Gastroesophageal sphincter (tissue), 4 donors: Measurements from ENCODE around the gene KLHDC8A. TPM values are rescaled to one million over a fixed set of nuclear protein-coding genes. Genes with fewer than 3 reads are reported as not detected.

ENCODE experiments used
- ATAC-seq: fragments of 150-250 bp; one replicate; pipeline ENCODE4 v1.9.1; 2016; ENCODE audit warnings: mild to moderate bottlenecking, moderate library complexity
- H3K27ac ChIP-seq, 4 donors: fragments of 200-600 bp; sonication (generic) in 3 of 4; 1 replicate in 3 of 4; 2 replicates in 1 of 4; pipeline ENCODE4 v1.5.1; 2016 to 2019
- H3K27me3 ChIP-seq: fragments of 200-600 bp; sonication (generic); one replicate; pipeline ENCODE4 v1.5.1; 2019
- H3K36me3 ChIP-seq, 2 donors: fragments of 200-600 bp; sonication (generic); one replicate each; pipeline ENCODE4 v1.5.1; 2019; ENCODE audit warnings: control low read depth in 1 of 2
- H3K4me1 ChIP-seq, 3 donors: fragments of 200-600 bp; sonication (generic); 1 replicate in 2 of 3; 2 replicates in 1 of 3; pipeline ENCODE4 v1.5.1; 2016 to 2019; ENCODE audit warnings: control low read depth in 2 of 3
- H3K4me3 ChIP-seq, 2 donors: fragments of 200-600 bp; sonication (generic); one replicate each; pipeline ENCODE4 v1.5.1; 2019; ENCODE audit warnings: mild to moderate bottlenecking in 1 of 2, moderate library complexity in 1 of 2
- H3K9me3 ChIP-seq, 3 donors: fragments of 200-600 bp; sonication (generic); one replicate each; pipeline ENCODE4 v1.5.1; 2017 to 2019; ENCODE audit warnings: control low read depth in 2 of 3
- EP300 ChIP-seq: sonication (generic); formaldehyde crosslinking; IDR thresholded peaks from one replicate; pipeline ENCODE4 v1.6.1; 2017; ENCODE audit warnings: antibody characterized with exemption, mild to moderate bottlenecking
- POLR2A ChIP-seq, 2 donors: fragments of 450-650 bp; IDR thresholded peaks; one replicate each; pipeline ENCODE4 v1.6.1; 2017; ENCODE audit warnings: antibody characterized with exemption in 2 of 2, mild to moderate bottlenecking in 2 of 2, moderate library complexity in 1 of 2
- POLR2AphosphoS5 ChIP-seq: sonication (generic); formaldehyde crosslinking; IDR thresholded peaks from one replicate; pipeline ENCODE4 v1.6.1; 2017; ENCODE audit warnings: antibody characterized with exemption
- WGBS, 2 donors: methylation state at CpG; one replicate each; pipeline ENCODE4 v1.1.5; 2018; ENCODE audit warnings: low coverage in 1 of 2; 5-methylcytosine and 5-hydroxymethylcytosine counted together
- total RNA-seq, 4 donors: library from RNA; depleted of rRNA; stranded (reverse); fragments of >200 nt; gene quantifications; one replicate each; pipeline ENCODE4 v1.1.0, GENCODE V29; 2016
- TF ChIP-seq, protein P1 (sequence below), 4 experiments: fragments of 200-600 bp in 2 of 4; fragments of 450-650 bp in 2 of 4; sonication (generic) in 1 of 4; IDR thresholded peaks; one replicate each; pipeline ENCODE4 v1.5.1; 2017 to 2019; ENCODE audit warnings: antibody characterized with exemption in 4 of 4, mild to moderate bottlenecking in 2 of 4, moderate library complexity in 2 of 4

Gene KLHDC8A
- total RNA-seq, 4 donors from 2014 or later = 0.16 to 0.40 (median 0.31) TPM; not detected in 1

DNA sequence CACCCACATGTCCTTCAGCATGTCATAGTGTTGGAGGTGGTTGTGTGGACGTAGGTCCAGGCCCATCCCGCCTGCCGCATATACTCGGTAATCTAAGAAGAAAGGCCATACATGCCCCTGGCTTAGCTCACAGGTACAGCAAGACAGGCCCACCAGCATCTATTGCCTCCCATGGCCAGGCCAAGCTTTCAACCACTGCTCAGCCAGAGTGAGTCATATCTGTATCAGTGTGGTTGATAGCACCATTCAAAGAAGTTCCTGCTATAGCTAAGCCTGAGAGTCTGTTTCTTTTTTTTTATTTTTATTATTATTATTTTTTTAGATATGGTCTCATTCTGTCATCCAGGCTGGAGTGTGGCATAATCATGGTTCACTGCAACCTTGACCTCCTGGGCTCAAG lies 17.0 kb downstream of the KLHDC8A start:
- WGBS, 2 donors = 100% methylated on average over 2 of the region's 4 CpGs; no CpG with 5 or more reads in 1 of the 2 donors
- no peak for TF ChIP-seq POLR2A (IDR thresholded peaks at IDR 0.05)
- TF ChIP-seq, protein P1, sequence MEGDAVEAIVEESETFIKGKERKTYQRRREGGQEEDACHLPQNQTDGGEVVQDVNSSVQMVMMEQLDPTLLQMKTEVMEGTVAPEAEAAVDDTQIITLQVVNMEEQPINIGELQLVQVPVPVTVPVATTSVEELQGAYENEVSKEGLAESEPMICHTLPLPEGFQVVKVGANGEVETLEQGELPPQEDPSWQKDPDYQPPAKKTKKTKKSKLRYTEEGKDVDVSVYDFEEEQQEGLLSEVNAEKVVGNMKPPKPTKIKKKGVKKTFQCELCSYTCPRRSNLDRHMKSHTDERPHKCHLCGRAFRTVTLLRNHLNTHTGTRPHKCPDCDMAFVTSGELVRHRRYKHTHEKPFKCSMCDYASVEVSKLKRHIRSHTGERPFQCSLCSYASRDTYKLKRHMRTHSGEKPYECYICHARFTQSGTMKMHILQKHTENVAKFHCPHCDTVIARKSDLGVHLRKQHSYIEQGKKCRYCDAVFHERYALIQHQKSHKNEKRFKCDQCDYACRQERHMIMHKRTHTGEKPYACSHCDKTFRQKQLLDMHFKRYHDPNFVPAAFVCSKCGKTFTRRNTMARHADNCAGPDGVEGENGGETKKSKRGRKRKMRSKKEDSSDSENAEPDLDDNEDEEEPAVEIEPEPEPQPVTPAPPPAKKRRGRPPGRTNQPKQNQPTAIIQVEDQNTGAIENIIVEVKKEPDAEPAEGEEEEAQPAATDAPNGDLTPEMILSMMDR (IDR thresholded peaks at IDR 0.05) = no peak
- no peak for TF ChIP-seq EP300
- no peak for TF ChIP-seq POLR2AphosphoS5
- Histone ChIP-seq H3K36me3 (no peaks in the 10 kb centered on the region), H3K4me1 (peaks cover 0 to 15% (median 11%) of the 10 kb centered on the region in 3 donors), H3K9me3 (no peaks in the 10 kb centered on the region), H3K27me3 (peaks cover 31% of the 10 kb centered on the region), H3K27ac (no peak overlapping the region), H3K4me3 (no peak overlapping the region)
- ATAC-seq = no peak

DNA sequence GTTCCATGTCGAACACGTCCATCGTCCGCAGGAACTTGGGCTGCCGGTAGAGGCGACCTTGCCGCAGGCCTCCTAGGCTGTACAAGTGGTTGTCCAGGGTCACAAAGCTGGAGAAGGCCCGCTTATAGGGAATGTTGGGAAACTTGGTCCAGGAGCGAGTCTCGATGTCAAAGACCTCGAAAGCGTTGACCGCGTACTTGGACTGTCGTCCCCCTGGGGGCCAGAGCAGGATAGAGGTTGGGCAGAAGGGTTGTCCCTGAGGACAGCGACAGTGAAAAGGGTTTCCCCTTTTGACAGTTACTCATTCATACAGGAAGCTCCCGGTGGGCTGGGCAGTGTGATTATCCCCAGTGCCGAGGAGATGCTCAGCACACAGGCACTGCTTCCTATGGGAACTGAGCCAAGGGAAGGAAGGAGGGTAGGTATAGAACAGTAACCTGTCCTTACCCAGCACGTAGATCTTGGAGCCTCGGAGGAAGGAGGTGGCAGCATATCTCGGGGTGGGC lies 17.5 kb downstream of the KLHDC8A start:
- TF ChIP-seq EP300 = no peak
- TF ChIP-seq POLR2A (IDR thresholded peaks at IDR 0.05) = no peak
- TF ChIP-seq POLR2AphosphoS5 = no peak
- TF ChIP-seq, protein P1 (IDR thresholded peaks at IDR 0.05) = no peak
- H3K9me3 ChIP-seq = no peaks in the 10 kb centered on the region
- WGBS, 2 donors = 73 to 81% methylated on average over 6 to 11 of the region's 21 CpGs
- H3K27me3 ChIP-seq = peaks cover 29% of the 10 kb centered on the region
- no peak overlapping the region for H3K27ac ChIP-seq
- no peaks in the 10 kb centered on the region for H3K36me3 ChIP-seq
- H3K4me1 ChIP-seq = peaks cover 0 to 11% (median 9%) of the 10 kb centered on the region in 3 donors
- no peak for ATAC-seq
- H3K4me3 ChIP-seq = no peak overlapping the region

DNA sequence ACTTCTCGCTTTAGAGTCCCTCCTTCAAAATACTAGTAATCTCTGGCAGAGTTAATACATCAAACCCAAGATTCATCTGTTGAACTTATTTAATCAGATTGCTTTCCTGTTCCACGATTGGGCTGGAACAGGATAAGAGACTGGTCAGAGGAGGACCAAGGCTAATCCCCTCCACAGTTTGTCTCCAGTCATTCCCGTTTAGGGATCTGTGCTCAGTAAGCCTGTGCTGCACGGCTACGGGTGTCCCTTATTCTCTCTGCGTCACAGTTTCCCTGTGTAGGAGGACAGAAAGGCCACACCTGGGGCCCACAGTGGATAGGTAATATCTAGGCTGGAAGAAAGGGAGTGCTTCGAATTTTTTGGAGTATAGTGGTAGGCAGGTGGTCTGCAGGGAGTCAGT lies 18.7 kb downstream of the KLHDC8A start:
- WGBS, 2 donors = 70 to 72% methylated on average over 4 to 6 of the region's 7 CpGs
- no peak for ATAC-seq
- H3K4me3 ChIP-seq = no peak overlapping the region
- no peak overlapping the region for H3K27ac ChIP-seq
- H3K36me3 ChIP-seq = no peaks in the 10 kb centered on the region
- no peaks in the 10 kb centered on the region for H3K4me1 ChIP-seq
- no peaks in the 10 kb centered on the region for H3K9me3 ChIP-seq
- TF ChIP-seq POLR2A (IDR thresholded peaks at IDR 0.05) = no peak
- H3K27me3 ChIP-seq = peaks cover 16% of the 10 kb centered on the region

DNA sequence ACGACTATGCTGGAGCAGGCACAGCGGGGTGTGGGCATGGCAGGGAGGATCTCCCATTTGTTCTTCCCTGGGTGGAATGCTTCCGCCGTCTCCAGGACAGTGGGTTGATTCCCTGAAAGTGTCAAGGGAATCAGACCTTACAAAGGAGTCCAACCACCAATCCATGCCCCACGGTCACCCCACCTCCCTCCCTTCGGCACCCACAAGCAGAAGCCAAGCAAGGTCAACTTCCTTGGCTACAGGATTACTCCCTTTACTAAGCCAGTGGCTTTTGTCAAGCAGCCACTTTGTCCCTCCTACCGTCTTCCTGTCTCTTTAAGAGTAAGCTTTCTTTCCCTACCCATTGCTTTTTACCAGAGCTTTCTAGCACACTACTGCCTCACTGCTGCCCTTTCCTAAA lies 19.2 kb downstream of the KLHDC8A start:
- no peak overlapping the region for H3K27ac ChIP-seq
- no peaks in the 10 kb centered on the region for H3K4me1 ChIP-seq
- no peaks in the 10 kb centered on the region for H3K36me3 ChIP-seq
- no peaks in the 10 kb centered on the region for H3K9me3 ChIP-seq
- no peak for TF ChIP-seq POLR2A (IDR thresholded peaks at IDR 0.05)
- TF ChIP-seq EP300 = no peak
- no peak for TF ChIP-seq POLR2AphosphoS5
- TF ChIP-seq, protein P1 (IDR thresholded peaks at IDR 0.05) = no peak
- no peak overlapping the region for H3K4me3 ChIP-seq
- no peak for ATAC-seq
- peaks cover 11% of the 10 kb centered on the region for H3K27me3 ChIP-seq
- WGBS, 2 donors = 78 to 93% methylated on average over 2 to 7 of the region's 7 CpGs

DNA sequence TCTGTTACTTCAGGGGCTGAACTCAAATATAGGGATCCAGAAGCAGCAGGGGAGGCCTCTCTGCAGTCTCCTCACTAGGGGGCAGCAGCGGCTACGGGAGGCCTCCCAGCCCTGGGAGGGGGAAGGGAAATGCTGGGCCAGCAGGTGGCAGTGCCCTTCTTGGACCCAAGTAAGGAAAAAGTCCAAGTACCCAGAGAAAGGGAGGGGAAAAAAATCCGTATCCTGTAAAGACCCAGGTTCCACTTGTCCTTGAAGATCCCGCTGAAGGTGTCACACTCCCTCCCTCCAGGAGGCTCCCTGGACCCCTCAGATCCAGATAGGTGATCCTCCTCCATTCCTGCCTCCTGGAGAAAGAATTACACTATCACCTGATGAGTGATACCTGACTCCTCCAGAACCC lies 21.0 kb downstream of the KLHDC8A start:
- 5 to 21% methylated on average over 2 of the region's 4 CpGs for WGBS, 2 donors
- H3K27me3 ChIP-seq = peaks cover 8% of the 10 kb centered on the region
- no peaks in the 10 kb centered on the region for H3K4me1 ChIP-seq
- H3K9me3 ChIP-seq = no peaks in the 10 kb centered on the region
- no peaks in the 10 kb centered on the region for H3K36me3 ChIP-seq
- no peak for TF ChIP-seq POLR2A (IDR thresholded peaks at IDR 0.05)
- TF ChIP-seq, protein P1 (IDR thresholded peaks at IDR 0.05) = peak in 3 of 4 experiments; percentile 63 to 87 (median 72)
- ATAC-seq = peak; percentile 51
- H3K27ac ChIP-seq = no peak overlapping the region
- no peak overlapping the region for H3K4me3 ChIP-seq
